Thymus (tissue), 11 donors: ENCODE measurements around the gene NECTIN1. TPM values are rescaled to one million over a fixed set of nuclear protein-coding genes. Genes with fewer than 3 reads are reported as not detected.

ENCODE experiments used
- DNase-seq, 9 donors: peaks; one replicate each; pipeline ENCODE4 v3.0.0-alpha.2; 2013; ENCODE audit warnings: low spot score in 9 of 9, low read depth in 6 of 9, missing footprints in 1 of 9
- H3K27ac ChIP-seq, 2 donors: one replicate each; pipeline ENCODE4 v1.5.1; 2013; ENCODE audit warnings: control low read depth in 1 of 2, low read depth in 1 of 2, low read length in 1 of 2, mild to moderate bottlenecking in 1 of 2, moderate library complexity in 1 of 2
- H3K27me3 ChIP-seq, 2 donors: one replicate each; pipeline ENCODE4 v1.5.1; 2013; ENCODE audit warnings: low read length in 1 of 2; ENCODE audit not compliant: control insufficient read depth in 2 of 2, insufficient read depth in 1 of 2
- H3K36me3 ChIP-seq, 2 donors: one replicate each; pipeline ENCODE4 v1.5.1; 2013; ENCODE audit warnings: low read length in 1 of 2, mild to moderate bottlenecking in 1 of 2, moderate library complexity in 1 of 2; ENCODE audit not compliant: control insufficient read depth in 2 of 2, insufficient read depth in 2 of 2
- H3K4me1 ChIP-seq, 2 donors: one replicate each; pipeline ENCODE4 v1.5.1; 2013; ENCODE audit warnings: low read length in 2 of 2; ENCODE audit not compliant: control insufficient read depth in 2 of 2, insufficient read depth in 2 of 2
- H3K4me3 ChIP-seq, 2 donors: one replicate each; pipeline ENCODE4 v1.5.1; 2013; ENCODE audit warnings: low read length in 2 of 2, control low read depth in 1 of 2, mild to moderate bottlenecking in 1 of 2
- H3K9me3 ChIP-seq, 2 donors: one replicate each; pipeline ENCODE4 v1.5.1; 2013; ENCODE audit warnings: low read length in 1 of 2, mild to moderate bottlenecking in 1 of 2; ENCODE audit not compliant: control insufficient read depth in 2 of 2, insufficient read depth in 1 of 2
- WGBS: extraction: QIAGEN DNeasy Blood & Tissue Kit; methylation state at CpG from one replicate; pipeline ENCODE4 v1.1.7; 2013; 5-methylcytosine and 5-hydroxymethylcytosine counted together
- polyA plus RNA-seq: library from polyadenylated mRNA; stranded (reverse); fragments of 200-250 nt; gene quantifications from one replicate; pipeline ENCODE4 v1.2.3, GENCODE V29; 2013
- total RNA-seq: library from RNA; stranded (reverse); fragments of 120-200 nt; gene quantifications from one replicate; pipeline ENCODE4 v1.2.4, GENCODE V29; 2013
- donor health status: healthy.

NECTIN1 gene
- total and polyA plus RNA-seq, 2 donors = 6.5 to 11.7 TPM

DNA sequence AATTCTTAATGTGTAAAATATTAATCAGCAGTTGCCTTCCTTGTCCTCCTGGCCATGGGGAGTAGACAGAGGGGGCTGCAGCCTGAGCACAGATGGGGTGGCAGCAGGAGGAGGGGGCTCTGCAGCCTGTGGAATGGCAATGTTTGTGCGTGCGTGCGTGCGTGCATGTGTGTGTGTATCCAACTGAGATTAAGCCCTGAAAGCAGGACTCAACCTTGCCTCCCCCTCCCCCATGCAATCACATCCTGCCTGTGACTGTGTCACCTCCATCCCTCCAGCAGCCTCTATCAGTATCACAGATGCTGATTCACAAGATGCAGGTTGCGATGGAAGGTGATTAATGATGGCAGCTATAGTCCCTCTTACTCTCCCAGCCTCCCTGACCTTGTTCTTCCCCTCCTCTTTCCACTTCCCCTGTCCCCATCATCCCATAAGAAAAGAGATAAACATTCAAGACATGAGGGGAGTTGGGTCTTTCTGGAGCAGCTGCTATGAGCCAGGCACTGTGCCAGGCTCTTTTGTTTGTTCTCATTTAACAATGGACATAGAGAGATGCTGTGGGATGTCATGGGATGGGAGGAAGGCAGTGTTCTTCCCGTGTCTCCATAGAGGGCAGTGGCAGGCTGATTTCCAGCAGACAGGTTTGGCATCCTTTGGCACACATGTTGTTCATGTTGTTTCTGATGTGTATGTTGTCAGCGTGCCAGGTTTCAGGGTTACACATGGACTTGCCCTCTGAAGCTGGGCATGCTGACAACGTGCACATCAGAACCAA lies 43.8 kb upstream of the NECTIN1 start:
- no peaks in the 10 kb centered on the region for H3K27me3 ChIP-seq

DNA sequence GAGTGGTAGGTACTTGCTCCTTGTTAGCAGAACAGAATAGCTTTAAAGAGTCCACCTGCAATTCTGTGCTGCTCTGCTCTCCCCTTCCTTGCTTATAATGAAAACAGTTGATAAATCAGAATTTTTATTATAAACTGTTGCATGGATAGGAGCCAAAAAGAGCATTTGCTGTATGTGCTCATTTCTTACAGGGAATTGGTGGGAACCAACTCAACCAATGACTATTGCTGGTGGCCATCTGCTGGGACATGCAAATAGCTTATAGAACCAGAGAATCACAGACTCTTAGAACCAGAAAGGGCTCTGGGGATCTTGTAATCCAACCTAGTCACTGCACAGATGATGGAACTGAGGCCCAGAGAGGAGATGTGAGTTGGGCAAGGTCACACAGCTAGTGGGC lies 43.1 kb upstream of the NECTIN1 start:
- no peak for DNase-seq
- no peaks in the 10 kb centered on the region for H3K4me1 ChIP-seq
- no peaks in the 10 kb centered on the region for H3K36me3 ChIP-seq
- H3K9me3 ChIP-seq = no peaks in the 10 kb centered on the region
- H3K27me3 ChIP-seq = no peaks in the 10 kb centered on the region
- H3K27ac ChIP-seq = no peak overlapping the region
- no peak overlapping the region for H3K4me3 ChIP-seq

More for the DNA sequence above, 43.8 kb upstream of the NECTIN1 start:
- no peaks in the 10 kb centered on the region for H3K36me3 ChIP-seq
- no peak for DNase-seq
- H3K9me3 ChIP-seq = no peaks in the 10 kb centered on the region
- no peak overlapping the region for H3K27ac ChIP-seq
- H3K4me1 ChIP-seq = no peaks in the 10 kb centered on the region
- H3K4me3 ChIP-seq = no peak overlapping the region
- WGBS = 85% methylated on average over 8 of the region's 8 CpGs

DNA sequence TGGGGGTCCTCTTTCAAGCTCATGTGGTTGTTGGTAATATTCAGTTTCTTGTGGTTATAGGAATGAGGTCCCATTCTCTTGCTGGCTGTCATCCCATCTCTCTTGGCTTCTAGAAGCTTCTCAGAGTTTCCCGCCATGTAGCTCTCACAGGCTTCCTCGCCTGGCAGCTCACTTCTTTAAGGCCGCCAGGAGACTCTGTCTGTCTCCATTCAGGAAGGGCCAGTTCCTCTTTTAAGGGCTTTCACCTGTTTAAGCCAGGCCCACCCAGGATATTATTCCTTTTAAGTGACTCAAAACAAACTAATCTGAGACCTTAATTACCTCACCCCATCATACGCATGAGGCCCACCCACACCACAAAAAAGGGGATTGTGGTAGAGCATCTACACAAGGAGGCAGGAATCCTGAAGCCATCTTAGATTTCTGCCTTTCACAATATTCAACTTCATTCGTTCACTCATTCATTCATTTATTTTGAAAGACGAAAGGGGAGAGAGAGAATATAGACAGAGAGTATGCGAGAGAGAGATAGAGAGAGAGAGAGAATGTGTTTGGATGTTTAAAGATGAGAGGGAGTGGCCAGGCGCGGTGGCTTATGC lies 42.3 kb upstream of the NECTIN1 start:
- Histone ChIP-seq H3K27ac (no peak overlapping the region), H3K36me3 (no peaks in the 10 kb centered on the region), H3K4me3 (no peak overlapping the region), H3K4me1 (no peaks in the 10 kb centered on the region), H3K9me3 (no peaks in the 10 kb centered on the region), H3K27me3 (no peaks in the 10 kb centered on the region)
- 93% methylated on average over 9 of the region's 9 CpGs for WGBS
- no peak for DNase-seq

DNA sequence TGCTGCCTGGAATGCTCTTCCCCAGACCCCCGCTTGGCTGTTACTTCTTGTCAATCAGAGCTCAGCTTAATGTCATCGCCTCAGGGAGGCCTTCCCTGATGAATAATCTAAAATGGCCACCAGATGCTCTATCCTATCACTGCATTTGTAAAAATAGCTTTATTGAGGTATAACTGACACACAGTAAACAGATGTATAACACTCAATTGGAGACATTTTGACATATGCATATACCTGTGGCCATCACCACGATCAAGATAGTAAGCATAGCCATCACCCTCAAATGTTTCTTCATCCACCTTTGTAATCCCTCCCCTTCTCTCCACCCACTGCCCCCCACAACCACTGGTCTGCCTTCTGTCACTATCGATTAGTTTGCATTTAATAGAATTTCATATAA lies 36.6 kb upstream of the NECTIN1 start:
- H3K27me3 ChIP-seq = peaks cover 0 to 2% of the 10 kb centered on the region in 2 donors
- no peaks in the 10 kb centered on the region for H3K4me1 ChIP-seq
- WGBS = 86% methylated on average over 4 of the region's 4 CpGs
- DNase-seq = no peak
- H3K4me3 ChIP-seq = no peak overlapping the region
- H3K9me3 ChIP-seq = no peaks in the 10 kb centered on the region
- no peaks in the 10 kb centered on the region for H3K36me3 ChIP-seq
- H3K27ac ChIP-seq = no peak overlapping the region

DNA sequence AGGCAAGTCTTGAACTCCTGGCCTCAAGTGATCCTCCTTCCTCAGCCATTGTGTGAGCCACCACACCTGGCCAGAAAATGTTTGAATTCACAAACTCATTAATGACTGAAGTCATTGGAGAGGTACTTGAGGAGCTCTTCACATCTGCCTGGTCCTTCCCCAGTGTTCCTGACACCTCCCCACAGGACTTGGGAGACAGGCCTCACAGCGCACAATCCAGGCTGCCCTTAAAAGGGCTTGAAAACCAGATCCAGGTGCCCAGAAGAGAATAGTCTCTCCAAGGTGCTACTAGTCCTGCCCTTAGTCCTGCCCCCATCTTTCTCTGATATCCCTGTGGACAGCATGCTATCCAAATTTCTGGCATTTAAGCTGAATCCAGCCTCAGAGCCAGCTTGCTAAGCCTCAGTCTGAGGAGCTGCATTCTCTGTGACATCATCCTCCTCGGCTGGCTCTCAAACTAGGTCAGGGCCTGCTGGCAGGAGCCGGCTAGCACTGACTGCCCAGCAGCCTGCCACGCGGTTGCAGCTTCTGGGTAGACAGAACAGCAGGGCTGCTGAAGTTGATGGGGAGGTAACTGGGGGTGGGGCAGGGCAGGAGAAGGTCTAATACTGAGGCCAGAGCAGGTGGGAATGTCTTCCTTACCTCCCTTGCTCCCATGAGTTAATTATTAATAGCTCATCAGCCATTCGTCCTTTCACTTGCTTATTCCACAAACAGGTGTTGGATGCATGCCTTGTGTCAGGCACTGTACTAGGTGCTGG lies 35.3 kb upstream of the NECTIN1 start:
- no peak for DNase-seq
- H3K36me3 ChIP-seq = no peaks in the 10 kb centered on the region
- no peaks in the 10 kb centered on the region for H3K4me1 ChIP-seq
- WGBS = 62% methylated on average over 6 of the region's 6 CpGs
- H3K9me3 ChIP-seq = no peaks in the 10 kb centered on the region
- H3K27me3 ChIP-seq = peaks cover 0 to 2% of the 10 kb centered on the region in 2 donors
- H3K27ac ChIP-seq = no peak overlapping the region
- no peak overlapping the region for H3K4me3 ChIP-seq

DNA sequence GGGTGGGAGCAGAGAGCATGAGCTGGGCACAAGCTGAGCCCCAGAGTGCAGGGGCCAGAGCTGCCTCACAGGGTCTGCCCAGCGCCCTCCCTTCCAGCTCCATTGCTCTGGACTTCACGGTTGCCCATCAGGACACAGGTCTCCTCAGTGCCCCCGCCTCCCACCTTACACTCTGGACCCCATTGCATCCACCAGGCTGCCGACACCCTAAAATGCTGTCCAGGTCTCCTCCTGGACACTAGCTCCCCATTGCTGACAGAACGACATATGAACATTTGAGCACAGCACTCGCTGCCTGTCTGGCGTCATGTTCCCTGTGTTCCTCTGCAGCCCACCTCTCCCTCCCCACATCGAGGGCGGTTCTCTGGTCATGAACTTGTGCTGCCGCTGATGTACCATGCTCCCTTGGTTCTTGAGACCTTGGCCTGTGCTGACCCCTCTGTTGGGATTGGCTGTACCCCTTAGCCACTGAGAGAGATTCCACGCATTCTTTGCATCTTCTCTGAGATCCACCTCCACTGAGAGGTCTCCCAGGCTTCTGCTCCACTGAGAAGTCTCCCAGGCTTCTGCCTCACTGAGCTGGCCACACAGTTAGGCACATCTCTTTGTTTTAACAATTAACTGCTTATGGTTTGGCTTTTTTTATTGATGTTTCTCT lies 34.2 kb upstream of the NECTIN1 start:
- no peak overlapping the region for H3K4me3 ChIP-seq
- no peak for DNase-seq
- no peaks in the 10 kb centered on the region for H3K9me3 ChIP-seq
- WGBS = 86% methylated on average over 11 of the region's 11 CpGs
- H3K36me3 ChIP-seq = no peaks in the 10 kb centered on the region
- peaks cover 0 to 2% of the 10 kb centered on the region in 2 donors for H3K27me3 ChIP-seq
- H3K4me1 ChIP-seq = no peaks in the 10 kb centered on the region
- no peak overlapping the region for H3K27ac ChIP-seq

DNA sequence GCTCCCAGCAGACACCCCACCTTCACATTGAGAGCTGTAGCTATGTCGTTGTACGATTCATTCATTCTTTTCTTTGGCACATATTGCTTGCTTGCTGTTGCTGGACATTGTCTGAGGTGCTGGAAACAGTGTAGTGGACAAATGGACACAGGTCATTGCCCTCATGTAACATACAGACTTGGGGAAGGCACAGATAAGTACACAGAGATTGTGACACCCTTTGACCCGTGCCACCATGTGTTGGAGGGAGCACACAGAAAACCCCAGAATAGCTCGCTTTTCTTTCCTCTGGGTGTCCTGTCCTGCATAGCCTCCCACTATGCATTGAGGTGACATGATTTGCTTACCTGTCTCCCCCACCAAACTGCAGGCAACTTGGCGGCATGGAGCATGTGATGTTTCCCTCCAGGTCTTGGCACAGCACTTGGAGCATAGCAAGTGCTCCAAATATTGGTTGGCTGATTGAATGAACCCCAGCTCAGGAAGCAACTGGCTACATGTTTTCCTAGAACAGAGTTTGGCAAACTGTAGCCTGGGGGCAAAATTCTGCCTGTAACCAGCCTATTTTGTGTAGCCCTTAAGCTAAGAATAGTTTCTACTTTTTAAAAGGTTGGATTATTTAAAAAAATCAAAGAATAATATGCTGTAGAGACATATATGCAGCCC lies 30.9 kb upstream of the NECTIN1 start:
- WGBS = 94% methylated on average over 5 of the region's 5 CpGs
- no peaks in the 10 kb centered on the region for H3K4me1 ChIP-seq
- peaks cover 0 to 8% of the 10 kb centered on the region in 2 donors for H3K27me3 ChIP-seq
- H3K4me3 ChIP-seq = no peak overlapping the region
- H3K36me3 ChIP-seq = no peaks in the 10 kb centered on the region
- no peak overlapping the region for H3K27ac ChIP-seq
- no peaks in the 10 kb centered on the region for H3K9me3 ChIP-seq
- no peak for DNase-seq

DNA sequence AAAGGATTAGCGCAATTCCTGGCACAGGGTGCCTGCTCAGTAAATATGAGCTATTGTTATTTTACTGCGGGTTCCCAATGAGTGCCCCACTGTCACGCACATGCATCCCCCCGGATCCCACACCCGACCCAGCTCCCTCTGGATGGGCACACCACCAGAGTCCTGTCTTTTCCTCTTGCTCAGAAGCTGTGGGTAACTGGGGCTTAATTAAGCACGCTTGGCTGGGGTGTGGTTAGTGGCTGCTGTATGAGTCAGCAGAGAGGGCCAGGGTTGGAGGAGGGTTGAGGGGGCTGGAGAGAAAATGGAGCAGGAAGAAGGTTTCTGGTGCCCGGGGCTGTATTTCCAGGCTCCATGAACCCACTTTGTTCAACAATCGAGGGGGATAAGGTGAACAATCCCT lies 30.3 kb upstream of the NECTIN1 start:
- Histone ChIP-seq H3K27me3 (peaks cover 0 to 12% of the 10 kb centered on the region in 2 donors), H3K36me3 (no peaks in the 10 kb centered on the region), H3K4me3 (no peak overlapping the region), H3K9me3 (no peaks in the 10 kb centered on the region), H3K4me1 (no peaks in the 10 kb centered on the region), H3K27ac (no peak overlapping the region)
- 39% methylated on average over 8 of the region's 8 CpGs for WGBS
- no peak for DNase-seq
